ENCODE measurements around the gene CACNA1G. TPM values are rescaled to one million over a fixed set of nuclear protein-coding genes. Genes with fewer than 3 reads are reported as not detected.

CACNA1G gene
- total RNA-seq, 3 donors from 2014 or later (not counting 1 experiment from before 2014, with no cell fraction given) = not detected

DNA sequence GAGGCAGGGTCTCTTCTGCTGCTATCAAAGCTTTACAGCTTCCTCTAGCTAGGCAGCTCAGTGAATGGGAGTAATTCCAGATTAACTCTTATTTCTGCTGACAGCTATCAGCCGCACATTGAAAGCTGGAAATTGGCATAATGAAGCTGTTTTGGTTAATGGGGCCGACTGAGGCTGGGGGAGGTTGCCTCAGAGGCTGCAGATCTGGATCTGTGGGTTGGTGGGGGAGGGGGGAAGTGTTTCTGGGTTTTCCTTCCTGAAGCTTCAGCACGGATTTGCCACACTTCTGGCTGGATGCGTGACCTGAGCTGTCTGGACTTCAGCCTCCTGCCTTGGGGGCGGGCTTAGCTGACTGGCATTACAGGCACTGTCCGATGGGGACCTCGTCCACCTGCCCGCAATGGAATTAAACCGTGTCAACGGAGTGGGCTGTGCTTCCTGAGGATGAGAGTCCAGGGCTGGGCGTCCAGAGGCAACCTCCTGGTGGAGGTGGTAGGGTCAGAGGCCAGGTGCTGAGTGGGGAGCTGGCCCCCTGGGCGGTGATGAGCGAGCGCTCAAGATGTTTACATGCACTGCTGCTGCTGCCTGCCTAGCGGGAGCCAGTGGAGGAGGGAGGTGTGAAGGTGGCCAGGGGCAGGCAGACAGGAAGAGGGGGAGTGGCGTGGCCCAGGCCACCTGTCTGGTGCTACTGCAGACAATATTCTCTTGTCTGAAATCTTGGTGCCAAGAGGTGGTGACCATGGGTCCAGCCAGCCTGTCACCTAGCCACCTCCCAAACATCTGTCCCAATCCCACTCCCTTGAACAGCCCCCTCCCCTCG lies 67.5 kb downstream of the CACNA1G start:
- Mint-ChIP-seq H3K36me3 (no peaks in the 10 kb centered on the region), H3K4me1 (peaks cover 0 to 9% of the 10 kb centered on the region in 2 donors), H3K27ac (no peak overlapping the region), H3K9me3 (no peaks in the 10 kb centered on the region), H3K27me3 (ENCODE audit: low read depth in 2 of 2) (peaks cover 23 to 30% of the 10 kb centered on the region in 2 donors), H3K4me3 (no peak overlapping the region)
- Histone ChIP-seq H3K27ac (ENCODE audit: low read length) (no peak overlapping the region), H3K4me1 (ENCODE audit: control insufficient read depth, insufficient read depth, low read length) (peaks cover 5% of the 10 kb centered on the region), H3K27me3 (ENCODE audit: control insufficient read depth, insufficient read depth, low read length) (no peaks in the 10 kb centered on the region), H3K9me3 (ENCODE audit: control insufficient read depth, insufficient read depth, low read length) (no peaks in the 10 kb centered on the region), H3K4me3 (ENCODE audit: low read length) (no peak overlapping the region), H3K36me3 (ENCODE audit: control insufficient read depth, insufficient read depth, low read length) (no peaks in the 10 kb centered on the region)
- TF ChIP-seq, protein P1, sequence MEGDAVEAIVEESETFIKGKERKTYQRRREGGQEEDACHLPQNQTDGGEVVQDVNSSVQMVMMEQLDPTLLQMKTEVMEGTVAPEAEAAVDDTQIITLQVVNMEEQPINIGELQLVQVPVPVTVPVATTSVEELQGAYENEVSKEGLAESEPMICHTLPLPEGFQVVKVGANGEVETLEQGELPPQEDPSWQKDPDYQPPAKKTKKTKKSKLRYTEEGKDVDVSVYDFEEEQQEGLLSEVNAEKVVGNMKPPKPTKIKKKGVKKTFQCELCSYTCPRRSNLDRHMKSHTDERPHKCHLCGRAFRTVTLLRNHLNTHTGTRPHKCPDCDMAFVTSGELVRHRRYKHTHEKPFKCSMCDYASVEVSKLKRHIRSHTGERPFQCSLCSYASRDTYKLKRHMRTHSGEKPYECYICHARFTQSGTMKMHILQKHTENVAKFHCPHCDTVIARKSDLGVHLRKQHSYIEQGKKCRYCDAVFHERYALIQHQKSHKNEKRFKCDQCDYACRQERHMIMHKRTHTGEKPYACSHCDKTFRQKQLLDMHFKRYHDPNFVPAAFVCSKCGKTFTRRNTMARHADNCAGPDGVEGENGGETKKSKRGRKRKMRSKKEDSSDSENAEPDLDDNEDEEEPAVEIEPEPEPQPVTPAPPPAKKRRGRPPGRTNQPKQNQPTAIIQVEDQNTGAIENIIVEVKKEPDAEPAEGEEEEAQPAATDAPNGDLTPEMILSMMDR (IDR thresholded peaks at IDR 0.05) = no peak
- ATAC-seq (peak in 1 of 3 donors; percentile 61), DNase-seq (no peak)
- 11% methylated on average over 17 of the region's 17 CpGs for WGBS (ENCODE audit: insufficient coverage)
- intact Hi-C loops (cut with micrococcal nuclease) = no loop called here

DNA sequence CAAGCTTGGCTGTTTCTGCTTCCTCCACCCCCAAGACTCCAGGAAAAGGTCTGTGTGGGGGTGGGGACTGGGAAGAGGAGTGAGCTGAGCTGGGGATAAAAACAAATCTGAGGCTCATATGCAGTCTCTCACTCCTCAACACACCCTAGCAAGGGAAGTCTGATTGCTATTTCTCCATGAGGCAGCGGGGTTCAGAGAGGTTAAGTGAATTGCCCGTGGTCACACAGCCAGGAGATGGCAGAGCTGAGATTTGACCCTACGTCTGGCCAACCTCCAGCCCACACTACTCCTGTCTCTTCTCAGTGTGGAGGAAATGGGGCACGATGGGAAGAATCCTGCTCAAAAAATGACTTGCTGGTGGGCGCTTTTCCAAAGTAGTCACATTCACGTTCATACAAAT lies 69.4 kb downstream of the CACNA1G start:
- Histone ChIP-seq H3K9me3 (ENCODE audit: control insufficient read depth, insufficient read depth, low read length) (no peaks in the 10 kb centered on the region), H3K4me3 (ENCODE audit: low read length) (no peak overlapping the region), H3K27me3 (ENCODE audit: control insufficient read depth, insufficient read depth, low read length) (peaks cover 9% of the 10 kb centered on the region), H3K4me1 (ENCODE audit: control insufficient read depth, insufficient read depth, low read length) (peaks cover 8% of the 10 kb centered on the region), H3K36me3 (ENCODE audit: control insufficient read depth, insufficient read depth, low read length) (no peaks in the 10 kb centered on the region), H3K27ac (ENCODE audit: low read length) (no peak overlapping the region)
- Mint-ChIP-seq H3K27ac (no peak overlapping the region), H3K36me3 (no peaks in the 10 kb centered on the region), H3K9me3 (no peaks in the 10 kb centered on the region), H3K27me3 (ENCODE audit: low read depth in 2 of 2) (peaks cover 37 to 39% of the 10 kb centered on the region in 2 donors), H3K4me3 (no peak overlapping the region), H3K4me1 (peaks cover 0 to 9% of the 10 kb centered on the region in 2 donors)
- DNase-seq (no peak), ATAC-seq (no peak)
- intact Hi-C loops (cut with micrococcal nuclease) = no loop called here
- 76% methylated on average over 6 of the region's 6 CpGs for WGBS (ENCODE audit: insufficient coverage)
- TF ChIP-seq, protein P1 (IDR thresholded peaks at IDR 0.05) = no peak

DNA sequence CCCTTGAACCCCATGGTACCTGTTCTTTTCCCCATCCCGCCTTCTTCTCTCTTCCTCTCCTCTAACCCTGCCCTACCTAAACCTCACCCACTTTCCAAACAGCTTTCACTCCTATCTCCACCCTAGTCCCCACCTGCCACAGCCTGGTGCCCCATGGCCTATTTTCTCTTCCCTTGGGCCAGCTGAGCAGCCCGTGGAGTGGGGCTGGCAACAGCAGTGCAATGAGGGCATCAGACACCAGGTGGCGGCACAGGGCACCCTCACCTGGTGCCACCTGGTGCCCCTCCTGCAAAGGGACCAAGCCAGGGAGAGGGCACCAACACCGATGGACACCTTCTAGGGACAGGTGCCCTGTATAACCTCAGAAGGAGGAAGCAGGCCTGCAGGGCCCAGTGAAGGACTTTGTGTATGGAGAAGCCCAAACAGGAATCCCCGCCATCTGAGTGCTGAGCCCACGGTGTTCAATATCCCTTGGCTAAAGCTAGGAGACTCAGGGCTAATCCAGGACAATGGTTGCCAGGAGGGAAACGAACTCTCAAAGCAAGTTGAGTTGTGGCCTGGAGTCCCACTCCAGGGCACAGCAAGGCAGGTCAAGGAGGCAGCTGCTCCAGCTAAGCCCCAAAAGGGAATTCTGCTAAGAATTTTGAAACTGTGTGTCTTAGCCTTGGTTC lies 70.1 kb downstream of the CACNA1G start:
- Histone ChIP-seq H3K9me3 (ENCODE audit: control insufficient read depth, insufficient read depth, low read length) (no peaks in the 10 kb centered on the region), H3K27me3 (ENCODE audit: control insufficient read depth, insufficient read depth, low read length) (peaks cover 12% of the 10 kb centered on the region), H3K4me3 (ENCODE audit: low read length) (no peak overlapping the region), H3K4me1 (ENCODE audit: control insufficient read depth, insufficient read depth, low read length) (peaks cover 8% of the 10 kb centered on the region), H3K36me3 (ENCODE audit: control insufficient read depth, insufficient read depth, low read length) (no peaks in the 10 kb centered on the region), H3K27ac (ENCODE audit: low read length) (no peak overlapping the region)
- intact Hi-C loops (cut with micrococcal nuclease) = no loop called here
- no peaks in the 10 kb centered on the region for H3K9me3 Mint-ChIP-seq
- H3K36me3 Mint-ChIP-seq = no peaks in the 10 kb centered on the region
- H3K27me3 Mint-ChIP-seq (ENCODE audit: low read depth in 2 of 2) = peaks cover 37 to 39% of the 10 kb centered on the region in 2 donors
- 53% methylated on average over 7 of the region's 7 CpGs for WGBS (ENCODE audit: insufficient coverage)
- H3K27ac Mint-ChIP-seq = no peak overlapping the region
- TF ChIP-seq, protein P1 (IDR thresholded peaks at IDR 0.05) = peak; percentile 49
- no peak overlapping the region for H3K4me3 Mint-ChIP-seq
- peaks cover 0 to 9% of the 10 kb centered on the region in 2 donors for H3K4me1 Mint-ChIP-seq
- DNase-seq (peak; percentile 23 to 73), ATAC-seq (peak; percentile 35 to 63 (median 46))
